Breast epithelium (tissue), 4 donors: ENCODE data around the gene DCDC2C. TPM values are rescaled to one million over a fixed set of nuclear protein-coding genes. Genes with fewer than 3 reads are reported as not detected.

Experiments used
- DNase-seq, 2 donors: peaks; one replicate each; pipeline ENCODE4 v3.0.0-alpha.2; 2019; ENCODE audit warnings: low spot score in 2 of 2
- H3K27ac ChIP-seq, 2 donors: fragments of 200-600 bp; sonication (generic) in 1 of 2; one replicate each; pipeline ENCODE4 v1.5.1; 2016 to 2019; ENCODE audit warnings: mild to moderate bottlenecking in 1 of 2
- H3K27me3 ChIP-seq, 2 donors: fragments of 200-600 bp; sonication (generic) in 1 of 2; one replicate each; pipeline versions ENCODE4 v1.5.1 to v1.6.0; 2017 to 2019; ENCODE audit warnings: control low read depth in 1 of 2, mild to moderate bottlenecking in 1 of 2
- H3K36me3 ChIP-seq: fragments of 200-600 bp; one replicate; pipeline ENCODE4 v1.5.1; 2019
- H3K4me1 ChIP-seq, 2 donors: fragments of 200-600 bp; sonication (generic); one replicate each; pipeline ENCODE4 v1.5.1; 2016 to 2019; ENCODE audit warnings: control low read depth in 1 of 2
- H3K4me3 ChIP-seq, 3 donors: fragments of 200-600 bp; sonication (generic); 1 replicate in 2 of 3; 2 replicates in 1 of 3; pipeline ENCODE4 v1.5.1; 2016 to 2019; ENCODE audit warnings: mild to moderate bottlenecking in 3 of 3, moderate library complexity in 2 of 3
- H3K9me3 ChIP-seq, 2 donors: fragments of 200-600 bp; sonication (generic) in 1 of 2; one replicate each; pipeline ENCODE4 v1.5.1; 2016 to 2019; ENCODE audit warnings: control low read depth in 1 of 2
- POLR2A ChIP-seq: fragments of 450-650 bp; IDR thresholded peaks from one replicate; pipeline ENCODE4 v1.6.1; 2016; ENCODE audit warnings: antibody characterized with exemption, mild to moderate bottlenecking, moderate library complexity
- POLR2AphosphoS5 ChIP-seq, 3 donors: sonication (generic); formaldehyde crosslinking; IDR thresholded peaks; one replicate each; pipeline ENCODE4 v1.6.1; 2017; ENCODE audit warnings: antibody characterized with exemption in 3 of 3
- intact Hi-C: fragments of 100-400 bp; cut with DNase I; formaldehyde crosslinking; loops from one replicate; pipeline ENCODE4 v1.15.1; 2023; ENCODE audit warnings: low total_unique reads
- total RNA-seq, 3 donors: library from RNA; depleted of rRNA; stranded (reverse); fragments of >200 nt; gene quantifications; one replicate each; pipeline ENCODE4 v1.1.0, GENCODE V29; 2016
- TF ChIP-seq, protein P1 (sequence below), 3 donors: fragments of 450-650 bp; IDR thresholded peaks; one replicate each; pipeline ENCODE4 v1.5.1; 2016 to 2017; ENCODE audit warnings: antibody characterized with exemption in 3 of 3, mild to moderate bottlenecking in 3 of 3, moderate library complexity in 3 of 3

Gene DCDC2C
- total RNA-seq, 3 donors from 2014 or later, result 0.33 to 0.59 (median 0.48) TPM

DNA sequence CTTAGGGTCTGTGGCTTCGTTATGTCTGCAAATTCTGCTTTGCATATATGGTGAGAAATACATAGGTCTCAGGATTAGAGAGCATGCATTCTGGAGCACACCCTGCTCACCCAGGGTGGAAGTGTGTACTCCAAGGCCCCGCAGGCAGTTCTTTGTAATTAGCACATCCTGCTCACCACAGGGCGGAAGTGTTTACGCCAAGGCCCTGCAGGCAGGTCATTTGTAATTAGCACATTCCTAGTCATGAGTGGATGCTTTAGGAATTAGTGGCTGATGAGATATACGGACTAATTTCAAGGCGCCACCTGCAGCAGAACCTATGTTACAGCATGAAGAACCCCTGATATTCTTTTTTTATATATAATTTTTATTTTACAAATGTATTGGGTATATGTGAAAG is 41.1 kb upstream of the DCDC2C start:
- TF ChIP-seq, protein P1, sequence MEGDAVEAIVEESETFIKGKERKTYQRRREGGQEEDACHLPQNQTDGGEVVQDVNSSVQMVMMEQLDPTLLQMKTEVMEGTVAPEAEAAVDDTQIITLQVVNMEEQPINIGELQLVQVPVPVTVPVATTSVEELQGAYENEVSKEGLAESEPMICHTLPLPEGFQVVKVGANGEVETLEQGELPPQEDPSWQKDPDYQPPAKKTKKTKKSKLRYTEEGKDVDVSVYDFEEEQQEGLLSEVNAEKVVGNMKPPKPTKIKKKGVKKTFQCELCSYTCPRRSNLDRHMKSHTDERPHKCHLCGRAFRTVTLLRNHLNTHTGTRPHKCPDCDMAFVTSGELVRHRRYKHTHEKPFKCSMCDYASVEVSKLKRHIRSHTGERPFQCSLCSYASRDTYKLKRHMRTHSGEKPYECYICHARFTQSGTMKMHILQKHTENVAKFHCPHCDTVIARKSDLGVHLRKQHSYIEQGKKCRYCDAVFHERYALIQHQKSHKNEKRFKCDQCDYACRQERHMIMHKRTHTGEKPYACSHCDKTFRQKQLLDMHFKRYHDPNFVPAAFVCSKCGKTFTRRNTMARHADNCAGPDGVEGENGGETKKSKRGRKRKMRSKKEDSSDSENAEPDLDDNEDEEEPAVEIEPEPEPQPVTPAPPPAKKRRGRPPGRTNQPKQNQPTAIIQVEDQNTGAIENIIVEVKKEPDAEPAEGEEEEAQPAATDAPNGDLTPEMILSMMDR (IDR thresholded peaks at IDR 0.05), result no peak
- no peak for TF ChIP-seq POLR2AphosphoS5 (IDR thresholded peaks at IDR 0.05)
- TF ChIP-seq POLR2A, result no peak
- intact Hi-C loops, result no loop called here
- Histone ChIP-seq H3K36me3 (no peaks in the 10 kb centered on the region), H3K9me3 (no peaks in the 10 kb centered on the region), H3K27me3 (no peaks in the 10 kb centered on the region), H3K27ac (no peak overlapping the region), H3K4me3 (no peak overlapping the region), H3K4me1 (no peaks in the 10 kb centered on the region)
- peak in 1 of 2 donors; percentile 15 for DNase-seq

DNA sequence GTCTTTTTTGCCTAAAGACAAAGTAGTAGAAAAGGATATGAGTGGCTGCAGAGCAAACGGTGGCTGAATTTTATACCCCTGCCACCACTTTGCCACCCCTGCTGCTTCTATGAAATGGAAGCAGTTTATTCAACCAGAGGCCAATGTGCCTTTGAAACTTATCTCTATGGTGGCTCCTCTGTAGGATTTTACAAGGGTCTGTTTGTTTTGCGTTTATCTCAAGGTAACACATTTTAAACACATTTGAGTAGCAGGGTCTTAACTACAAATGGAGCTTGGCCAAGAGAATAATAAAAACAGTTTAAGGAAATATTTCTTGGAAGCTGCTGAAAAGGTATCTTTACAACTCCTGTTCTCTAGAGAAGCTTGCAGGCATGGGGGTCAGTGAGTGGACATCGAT is 39.3 kb upstream of the DCDC2C start:
- intact Hi-C loops, result no loop called here
- TF ChIP-seq, protein P1 (IDR thresholded peaks at IDR 0.05), result no peak
- TF ChIP-seq POLR2A (no peak), POLR2AphosphoS5 (IDR thresholded peaks at IDR 0.05) (no peak)
- Histone ChIP-seq H3K36me3 (no peaks in the 10 kb centered on the region), H3K9me3 (no peaks in the 10 kb centered on the region), H3K27ac (no peak overlapping the region), H3K4me3 (no peak overlapping the region), H3K27me3 (no peaks in the 10 kb centered on the region), H3K4me1 (no peaks in the 10 kb centered on the region)
- DNase-seq, result no peak

DNA sequence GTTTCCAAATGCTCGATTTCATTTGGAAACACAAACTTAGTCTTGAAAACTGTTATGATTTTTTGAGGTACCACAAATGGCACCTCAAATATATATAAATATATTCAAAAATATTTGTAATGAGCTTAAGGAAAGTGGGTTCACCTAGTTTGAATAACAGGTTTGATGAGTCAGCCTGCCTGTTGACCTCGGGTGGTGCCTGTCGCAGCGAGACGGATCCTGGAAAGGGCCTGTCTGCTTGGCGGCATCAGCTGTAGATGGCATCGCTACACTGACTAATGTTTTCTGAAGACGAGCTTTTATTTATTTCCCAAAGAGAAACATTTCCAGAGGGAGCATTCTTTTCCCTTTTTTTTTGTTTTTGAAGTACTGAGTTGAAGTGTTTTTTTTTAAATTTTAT is 38.5 kb upstream of the DCDC2C start:
- intact Hi-C loops, result no loop called here
- Histone ChIP-seq H3K4me3 (no peak overlapping the region), H3K36me3 (no peaks in the 10 kb centered on the region), H3K27ac (no peak overlapping the region), H3K9me3 (no peaks in the 10 kb centered on the region), H3K4me1 (no peaks in the 10 kb centered on the region), H3K27me3 (no peaks in the 10 kb centered on the region)
- TF ChIP-seq, protein P1 (IDR thresholded peaks at IDR 0.05), result no peak
- TF ChIP-seq POLR2AphosphoS5 (IDR thresholded peaks at IDR 0.05), result no peak
- TF ChIP-seq POLR2A, result no peak
- DNase-seq, result no peak

DNA sequence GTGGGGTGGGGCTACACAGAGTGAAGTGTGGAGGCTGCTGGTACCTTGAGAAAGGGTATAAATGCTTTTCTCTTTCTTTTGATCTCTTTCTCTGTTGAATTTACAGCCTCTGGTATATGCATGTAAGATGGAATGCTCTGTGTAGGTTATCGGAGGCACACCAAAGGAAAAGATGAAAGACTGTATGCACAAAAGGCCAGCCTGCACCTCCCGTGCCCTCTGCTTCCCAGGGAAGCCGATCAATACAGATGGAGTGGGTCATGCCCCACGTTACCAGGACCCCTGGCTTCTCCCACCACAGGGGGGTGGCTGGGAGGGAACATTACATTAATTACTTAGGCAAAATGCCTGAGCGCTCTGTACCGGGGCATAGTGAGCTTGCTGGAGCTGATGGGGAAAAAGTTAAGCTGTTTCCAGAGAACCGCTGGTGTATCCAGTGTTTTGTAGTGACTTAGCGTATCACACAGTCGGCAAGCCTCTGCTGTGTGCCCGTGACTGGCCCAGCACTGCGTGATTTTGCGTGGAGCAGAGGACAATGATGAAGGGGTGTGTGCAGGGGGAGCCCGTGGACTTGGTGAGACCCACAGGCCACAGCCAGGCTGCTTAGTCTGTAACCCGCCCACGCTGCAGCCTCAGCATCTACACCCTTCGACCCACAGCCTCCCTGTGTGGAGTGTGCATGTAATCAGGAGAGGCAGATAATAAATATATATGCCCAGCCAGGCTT is 37.3 kb upstream of the DCDC2C start:
- no peak for DNase-seq
- no peak overlapping the region for H3K4me3 ChIP-seq
- H3K9me3 ChIP-seq, result no peaks in the 10 kb centered on the region
- no peak overlapping the region for H3K27ac ChIP-seq
- TF ChIP-seq, protein P1 (IDR thresholded peaks at IDR 0.05), result no peak
- TF ChIP-seq POLR2A (no peak), POLR2AphosphoS5 (IDR thresholded peaks at IDR 0.05) (no peak)
- no peaks in the 10 kb centered on the region for H3K36me3 ChIP-seq
- intact Hi-C loops, result no loop called here
- no peaks in the 10 kb centered on the region for H3K4me1 ChIP-seq
- no peaks in the 10 kb centered on the region for H3K27me3 ChIP-seq

DNA sequence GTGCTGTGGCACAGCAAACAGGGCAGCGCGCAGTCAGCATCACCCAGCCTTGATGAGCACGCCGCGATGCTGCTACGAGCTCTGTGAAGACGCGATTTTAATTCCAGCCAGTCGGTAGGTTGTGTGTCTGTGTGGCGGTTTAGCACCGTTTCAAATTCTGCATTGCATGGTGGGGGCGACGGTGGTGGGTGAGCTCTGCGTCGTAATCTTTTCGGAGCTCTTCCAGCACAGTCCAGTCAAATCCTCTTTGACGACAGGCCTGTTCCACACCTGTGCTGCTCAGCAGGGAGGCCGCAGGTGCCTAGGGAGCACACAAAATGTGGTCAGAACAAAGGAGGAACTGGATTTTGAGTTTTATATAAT is 36.8 kb upstream of the DCDC2C start:
- Histone ChIP-seq H3K4me1 (no peaks in the 10 kb centered on the region), H3K36me3 (no peaks in the 10 kb centered on the region), H3K27me3 (no peaks in the 10 kb centered on the region), H3K9me3 (no peaks in the 10 kb centered on the region), H3K4me3 (no peak overlapping the region), H3K27ac (no peak overlapping the region)
- intact Hi-C loops, result no loop called here
- no peak for DNase-seq
- TF ChIP-seq POLR2AphosphoS5 (IDR thresholded peaks at IDR 0.05), result no peak
- no peak for TF ChIP-seq POLR2A
- TF ChIP-seq, protein P1 (IDR thresholded peaks at IDR 0.05), result no peak
